ENCODE data around the gene STIP1. TPM values are rescaled to one million over a fixed set of nuclear protein-coding genes. Genes with fewer than 3 reads are reported as not detected.

The STIP1 gene
- total and polyA plus RNA-seq, 10 of the 15 experiments (the other 5 are each of a cell fraction or from before 2014, with no cell fraction given) = 25.2 to 291 (median 191) TPM

GRCh38 chr11:64240435-64241240 lies 54.7 kb downstream of the STIP1 start, which contains the start of gene FKBP2 (continued):
- no peak for TF ChIP-seq USF2 (IDR thresholded peaks at IDR 0.05; ENCODE audit: borderline replicate concordance, low read depth, low read length)
- peak; percentile 73 for TF ChIP-seq IKZF1 (conservative IDR thresholded peaks at IDR 0.05)
- TF ChIP-seq STAT1 (conservative IDR thresholded peaks at IDR 0.05) = 0 out of 2 replicates have a peak, but pooled peaks have one; percentile 43
- peak; percentile 61 for TF ChIP-seq MXI1 (IDR thresholded peaks at IDR 0.05; ENCODE audit: low read depth, low read length)
- 0 out of 2 replicates have a peak, but pooled peaks have one; percentile 7 for TF ChIP-seq EED (IDR thresholded peaks at IDR 0.05; ENCODE audit: low read depth)
- TF ChIP-seq USF1 (IDR thresholded peaks at IDR 0.05; ENCODE audit: borderline replicate concordance, extremely low read length, insufficient read depth, low read depth, low read length) = no peak
- TF ChIP-seq SIN3A (IDR thresholded peaks at IDR 0.05; ENCODE audit: low read depth, low read length) = peak; percentile 69; the same call in 1 of the 2 replicates
- TF ChIP-seq ZBED1 (IDR thresholded peaks at IDR 0.05; ENCODE audit: borderline replicate concordance) = peak; percentile 85; the same call in 1 of the 2 replicates
- TF ChIP-seq ELK1 (IDR thresholded peaks at IDR 0.05; ENCODE audit: low read depth, low read length) = peak; percentile 94
- TF ChIP-seq MLLT1 (IDR thresholded peaks at IDR 0.05) = 0 out of 2 replicates have a peak, but pooled peaks have one; percentile 76
- TF ChIP-seq YY1 (IDR thresholded peaks at IDR 0.05; ENCODE audit: low read depth, low read length) = peak; percentile 77
- peak; percentile 86 for TF ChIP-seq GATAD2B (conservative IDR thresholded peaks at IDR 0.05; ENCODE audit: low read depth)
- peak; percentile 43 for TF ChIP-seq TBL1XR1 (IDR thresholded peaks at IDR 0.05; ENCODE audit: low read depth, low read length)
- 0 out of 2 replicates have a peak, but pooled peaks have one; percentile 9 for TF ChIP-seq HSF1 (IDR thresholded peaks at IDR 0.05; ENCODE audit: low read depth, low read length)
- no peak for TF ChIP-seq ZNF622 (IDR thresholded peaks at IDR 0.05)
- peak; percentile 54 for TF ChIP-seq SP1 (IDR thresholded peaks at IDR 0.05; ENCODE audit: low read depth, low read length)
- TF ChIP-seq NR2C1 (IDR thresholded peaks at IDR 0.05) = peak; percentile 74
- TF ChIP-seq SIX5 (IDR thresholded peaks at IDR 0.05; ENCODE audit: low read depth, low read length, severe bottlenecking) = peak; percentile 21
- peak in 1 of 2 experiments; percentile 79; a peak in 1 of 4 replicates for TF ChIP-seq ETV6 (conservative IDR thresholded peaks at IDR 0.05 in 1 of 2, IDR thresholded peaks at IDR 0.05 in 1 of 2; ENCODE audit: borderline replicate concordance in 1 of 2, low read depth in 1 of 2)
- peak; percentile 89 for TF ChIP-seq POLR2AphosphoS2 (IDR thresholded peaks at IDR 0.05; ENCODE audit: low read depth, low read length)
- TF ChIP-seq MAX (IDR thresholded peaks at IDR 0.05; ENCODE audit: low read depth, low read length) = no peak; the same call in 1 of the 2 replicates
- peak; percentile 60 for TF ChIP-seq LARP7 (IDR thresholded peaks at IDR 0.05)
- TF ChIP-seq ZNF207 (IDR thresholded peaks at IDR 0.05; ENCODE audit: borderline replicate concordance) = peak; percentile 66; the same call in 1 of the 2 replicates
- peak; percentile 44; the same call in 1 of the 2 replicates for TF ChIP-seq CHD1 (IDR thresholded peaks at IDR 0.05; ENCODE audit: low read depth, low read length)

Measured in GM12878 (cell line).